OCI-M1 (cell line): ENCODE data around the gene IL23R.
A peak's percentile ranks its signal among the peaks of the same experiment; 100 is the strongest.
"Not testable (repeated sequence)": the region's sequence is repeated elsewhere in the genome, so short reads cannot be mapped to it uniquely, and the experiment has no call there.

Experiments
- DNase-seq: peaks from one replicate; lab custom pipeline; 2025; lab: John Stamatoyannopoulos, UW

The IL23R gene

DNA sequence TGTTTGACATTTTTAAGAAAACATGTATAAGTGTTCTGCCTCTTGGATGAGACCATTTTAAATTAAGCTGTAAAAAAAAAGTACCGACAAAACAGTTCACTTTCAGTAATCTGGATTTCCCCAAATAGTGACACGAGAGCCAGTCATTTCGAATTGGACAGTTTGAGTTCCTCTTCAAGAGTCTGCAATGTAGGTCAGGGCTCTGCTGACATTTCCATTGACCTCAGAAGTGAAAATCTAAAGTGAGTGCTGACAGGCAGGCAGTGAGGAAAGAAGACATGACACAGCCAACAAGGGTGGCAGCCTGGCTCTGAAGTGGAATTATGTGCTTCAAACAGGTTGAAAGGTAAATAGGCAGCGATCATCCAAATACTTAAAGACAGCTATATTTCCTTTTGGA, at the start of gene IL23R:
Gene IL23R (plus strand): TSS at position 259 of the 400 bp plus-strand sequence. CDS start 1,667 bp downstream, outside the sequence.
- no peak for DNase-seq

DNA sequence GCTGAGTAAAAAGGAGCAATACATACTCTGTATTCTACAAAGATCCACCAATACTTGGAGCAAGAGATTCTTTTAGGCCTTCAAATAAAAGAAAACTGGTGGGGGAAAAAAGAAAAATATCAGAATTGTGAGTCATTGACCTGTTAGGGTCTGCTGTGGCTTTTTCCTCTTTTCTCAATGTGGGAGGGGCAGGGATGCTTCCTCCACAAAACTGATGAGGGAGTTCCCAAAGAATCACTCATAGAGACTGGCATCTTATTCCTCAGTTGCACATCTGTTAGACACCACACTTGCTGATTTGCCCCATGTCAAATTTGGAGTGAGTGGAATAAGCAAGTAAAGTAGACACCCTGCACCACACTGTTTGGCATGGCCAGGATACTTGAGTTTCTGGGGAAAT, 48.1 kb upstream of the IL23R start:
- no peak for DNase-seq

DNA sequence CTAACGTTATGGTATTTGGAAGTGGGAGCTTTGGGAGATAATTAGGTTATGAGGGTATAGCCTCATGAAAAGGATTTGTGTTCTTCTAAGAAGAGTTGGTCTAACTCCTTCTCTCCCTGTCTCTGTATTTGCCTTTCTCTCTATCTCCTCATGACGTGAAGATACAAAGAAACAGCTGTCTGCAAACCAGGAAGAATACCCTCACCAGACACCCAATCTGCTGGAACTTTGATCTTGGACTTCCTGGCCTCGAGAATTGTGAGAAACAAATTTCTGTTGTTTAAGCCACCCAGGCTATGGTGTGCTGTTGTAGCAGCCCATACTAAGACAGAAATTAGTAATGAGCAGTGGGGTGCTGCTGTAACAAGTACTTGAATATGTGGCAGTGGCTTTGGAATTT, 47.6 kb upstream of the IL23R start:
- DNase-seq = no peak

- no peak for DNase-seq
These were observed 45.2 kb upstream of the IL23R start for GRCh38 chr1:67120855-67121619.

GRCh38 chr1:67124455-67124854, 41.8 kb upstream of the IL23R start:
- no peak for DNase-seq

GRCh38 chr1:67126111-67126746, 40.0 kb upstream of the IL23R start:
- DNase-seq = peak; percentile 11

DNA sequence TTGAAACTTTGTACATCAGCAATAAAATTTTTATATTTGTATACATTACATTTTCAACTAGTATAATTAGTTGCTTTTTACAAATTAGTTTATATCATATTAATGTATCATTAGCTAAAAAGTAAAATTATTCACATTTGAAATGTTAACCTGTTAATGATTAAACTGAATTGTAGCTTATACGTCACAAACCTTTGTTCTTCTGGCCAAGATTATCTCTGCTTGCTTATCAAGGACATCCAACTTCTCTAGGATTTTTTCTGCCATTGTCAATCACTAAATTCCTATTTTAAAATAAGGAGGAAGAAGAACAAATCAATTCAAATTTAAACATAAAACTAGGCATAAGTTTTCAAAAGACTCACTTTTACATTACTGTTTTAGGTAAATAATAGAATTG, 39.3 kb upstream of the IL23R start:
- DNase-seq = no peak

- no peak for DNase-seq
These were observed 35.6 kb upstream of the IL23R start for GRCh38 chr1:67130673-67131072.

GRCh38 chr1:67133177-67133576, 33.1 kb upstream of the IL23R start:
- DNase-seq = peak; percentile 51

GRCh38 chr1:67134695-67135094, 31.6 kb upstream of the IL23R start, which contains the start of gene C1orf141:
Gene C1orf141, minus strand, starts transcription at chr1:67134970. Its CDS starts 7,730 bp downstream, at chr1:67127240.
- no peak for DNase-seq

GRCh38 chr1:67135354-67135753, 30.9 kb upstream of the IL23R start:
- peak; percentile 29 for DNase-seq

DNA sequence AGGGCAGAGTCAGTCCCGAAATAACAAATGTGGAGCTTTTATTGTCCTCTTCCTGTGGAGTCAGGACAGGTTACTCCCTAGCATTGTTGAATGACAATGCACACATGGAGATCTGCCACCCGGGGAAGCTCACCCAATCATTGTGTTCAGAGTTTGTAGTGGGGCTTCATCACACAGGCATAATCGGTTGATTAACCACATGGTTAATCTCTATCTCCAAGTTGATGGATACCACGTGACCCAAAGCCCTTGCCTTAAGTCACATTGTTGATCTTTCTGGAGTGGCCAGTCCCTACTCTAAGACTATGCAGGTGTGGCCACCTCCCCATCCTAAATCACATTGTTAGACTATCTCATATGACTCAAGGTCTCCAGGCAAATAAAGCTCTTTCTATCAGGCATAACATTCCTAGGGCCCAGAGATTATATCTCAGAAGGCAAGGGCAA, 28.9 kb upstream of the IL23R start:
- no peak for DNase-seq

DNA sequence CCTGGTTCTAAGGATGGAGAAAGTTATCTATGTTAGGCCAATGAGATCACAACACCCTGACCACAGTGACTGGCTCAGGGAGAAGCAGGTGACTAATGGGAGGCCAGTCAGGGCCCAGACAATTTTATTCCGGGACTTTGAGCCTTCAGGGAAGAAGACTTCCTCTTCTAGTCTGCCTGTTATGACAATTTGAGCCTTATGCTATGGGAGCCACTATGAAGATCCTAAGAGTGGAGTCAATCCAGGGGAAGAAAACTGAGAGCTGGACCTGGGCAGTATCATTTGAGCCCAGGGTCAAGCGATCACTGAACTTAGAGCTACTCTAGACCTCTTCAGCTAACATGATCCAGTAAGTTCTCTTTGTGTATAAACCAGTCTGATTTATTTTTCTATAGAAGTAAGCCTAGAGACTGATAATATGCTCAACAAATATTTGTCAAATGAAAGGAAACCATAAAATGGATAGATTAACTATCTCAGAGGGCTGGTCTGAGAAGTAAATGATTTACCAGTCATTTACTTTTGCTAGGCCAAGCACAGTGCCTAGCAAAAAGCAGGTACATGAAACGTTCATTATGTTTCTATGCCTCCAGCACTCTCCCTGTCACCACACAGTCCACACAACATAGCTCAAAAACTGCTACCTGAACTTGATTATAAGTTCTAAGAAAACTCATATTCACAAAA, 27.3 kb upstream of the IL23R start:
- DNase-seq = peak; percentile 80

- DNase-seq = no peak
These were observed 25.8 kb upstream of the IL23R start for GRCh38 chr1:67140460-67140859.

GRCh38 chr1:67141832-67142231, 24.4 kb upstream of the IL23R start:
- peak; percentile 74 for DNase-seq

GRCh38 chr1:67142931-67143330, 23.3 kb upstream of the IL23R start:
- no peak for DNase-seq

- DNase-seq = no peak
These were observed 22.3 kb upstream of the IL23R start for GRCh38 chr1:67143966-67144365.

GRCh38 chr1:67144696-67145095, 21.6 kb upstream of the IL23R start:
- peak; percentile 68 for DNase-seq

GRCh38 chr1:67146101-67146500, 20.2 kb upstream of the IL23R start:
- DNase-seq = no peak

GRCh38 chr1:67146539-67146938, 19.7 kb upstream of the IL23R start:
- no peak for DNase-seq

GRCh38 chr1:67147973-67148372, 18.3 kb upstream of the IL23R start:
- DNase-seq = not testable (repeated sequence)

- peak; percentile 79 for DNase-seq
These were observed 17.6 kb upstream of the IL23R start for GRCh38 chr1:67148516-67149178.
